Measurements from ENCODE around the gene POLD3.

- TF ChIP-seq, protein P1, sequence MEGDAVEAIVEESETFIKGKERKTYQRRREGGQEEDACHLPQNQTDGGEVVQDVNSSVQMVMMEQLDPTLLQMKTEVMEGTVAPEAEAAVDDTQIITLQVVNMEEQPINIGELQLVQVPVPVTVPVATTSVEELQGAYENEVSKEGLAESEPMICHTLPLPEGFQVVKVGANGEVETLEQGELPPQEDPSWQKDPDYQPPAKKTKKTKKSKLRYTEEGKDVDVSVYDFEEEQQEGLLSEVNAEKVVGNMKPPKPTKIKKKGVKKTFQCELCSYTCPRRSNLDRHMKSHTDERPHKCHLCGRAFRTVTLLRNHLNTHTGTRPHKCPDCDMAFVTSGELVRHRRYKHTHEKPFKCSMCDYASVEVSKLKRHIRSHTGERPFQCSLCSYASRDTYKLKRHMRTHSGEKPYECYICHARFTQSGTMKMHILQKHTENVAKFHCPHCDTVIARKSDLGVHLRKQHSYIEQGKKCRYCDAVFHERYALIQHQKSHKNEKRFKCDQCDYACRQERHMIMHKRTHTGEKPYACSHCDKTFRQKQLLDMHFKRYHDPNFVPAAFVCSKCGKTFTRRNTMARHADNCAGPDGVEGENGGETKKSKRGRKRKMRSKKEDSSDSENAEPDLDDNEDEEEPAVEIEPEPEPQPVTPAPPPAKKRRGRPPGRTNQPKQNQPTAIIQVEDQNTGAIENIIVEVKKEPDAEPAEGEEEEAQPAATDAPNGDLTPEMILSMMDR (IDR thresholded peaks at IDR 0.05) = no peak
- TF ChIP-seq POLR2AphosphoS5 (IDR thresholded peaks at IDR 0.05) (no peak), POLR2A (IDR thresholded peaks at IDR 0.05) (no peak)
Measured at GRCh38 chr11:74646215-74646614, 53.8 kb downstream of the POLD3 start.

Measured in breast epithelium (tissue), 3 donors.